Colonic mucosa (tissue), 4 donors: Measurements from ENCODE around the gene C1QC. TPM values are rescaled to one million over a fixed set of nuclear protein-coding genes. Genes with fewer than 3 reads are reported as not detected.

Experiments used
- DNase-seq: peaks from one replicate; pipeline ENCODE4 v3.0.0-alpha.2; 2020
- H3K27ac ChIP-seq: fragments of 200-600 bp; one replicate; pipeline ENCODE4 v1.8.0; 2021
- H3K27me3 ChIP-seq: fragments of 200-600 bp; one replicate; pipeline ENCODE4 v1.8.0; 2021
- H3K36me3 ChIP-seq: fragments of 200-600 bp; one replicate; pipeline ENCODE4 v1.8.0; 2021
- H3K4me1 ChIP-seq: fragments of 200-600 bp; one replicate; pipeline ENCODE4 v1.8.0; 2021; ENCODE audit warnings: mild to moderate bottlenecking
- H3K4me3 ChIP-seq: fragments of 200-600 bp; one replicate; pipeline ENCODE4 v1.8.0; 2021
- H3K9ac ChIP-seq, 2 donors: one replicate each; pipeline ENCODE4 v1.7.0; 2013; ENCODE audit warnings: control low read depth in 2 of 2, low read depth in 2 of 2, low read length in 2 of 2
- H3K9me3 ChIP-seq: fragments of 200-600 bp; one replicate; pipeline ENCODE4 v1.8.0; 2021
- CTCF ChIP-seq: fragments of 200-600 bp; IDR thresholded peaks from one replicate; pipeline ENCODE4 v1.8.0; 2022; ENCODE audit warnings: antibody characterized with exemption, mild to moderate bottlenecking
- intact Hi-C: fragments of 100-400 bp; cut with DNase I; formaldehyde crosslinking; loops from one replicate; pipeline ENCODE4 v1.14.1; 2022
- total RNA-seq, 2 donors: library from RNA; stranded (reverse); fragmentation: NEBNext Ultra II Directional in 1 of 2; extraction: Animal tissue kit (Norgen Biotek cat#: 25700) in 1 of 2; gene quantifications; one replicate each; pipeline ENCODE4 v1.2.1, GENCODE V29; 2021
- donor health status: healthy.
- donor health status: DM: no; HTN: no; CAD: no.
- donor health status: DM: no; HTN: no; CAD: no.

C1QC gene
- total RNA-seq, 2 donors from 2014 or later, result 45.4 to 80.9 TPM

- intact Hi-C loops, result no loop called here
- no peak for TF ChIP-seq CTCF
- Histone ChIP-seq H3K27me3 (no peaks in the 10 kb centered on the region), H3K27ac (peak overlapping the region; percentile 17), H3K36me3 (no peaks in the 10 kb centered on the region), H3K9ac (no peak overlapping the region), H3K4me3 (no peak overlapping the region), H3K9me3 (no peaks in the 10 kb centered on the region), H3K4me1 (no peaks in the 10 kb centered on the region)
- DNase-seq, result no peak
These were observed 4.1 kb upstream of the C1QC start for GRCh38 chr1:22639286-22639685.

- TF ChIP-seq CTCF, result no peak
- no peaks in the 10 kb centered on the region for H3K36me3 ChIP-seq
- intact Hi-C loops, result loop anchor here (1.0 to 10.0 kb wide), 2 partner anchors 221 to 506 kb away; no protein-coding TSS in a partner anchor
- H3K4me1 ChIP-seq, result no peaks in the 10 kb centered on the region
- H3K27ac ChIP-seq, result no peak overlapping the region
- no peak overlapping the region for H3K4me3 ChIP-seq
- DNase-seq, result no peak
- H3K27me3 ChIP-seq, result no peaks in the 10 kb centered on the region
- H3K9me3 ChIP-seq, result no peaks in the 10 kb centered on the region
- H3K9ac ChIP-seq, result no peak overlapping the region
These were observed 2.2 kb upstream of the C1QC start for GRCh38 chr1:22641247-22641646.

- peak; percentile 90 for TF ChIP-seq CTCF
- Histone ChIP-seq H3K27ac (no peak overlapping the region), H3K27me3 (no peaks in the 10 kb centered on the region), H3K9me3 (no peaks in the 10 kb centered on the region), H3K36me3 (no peaks in the 10 kb centered on the region), H3K9ac (no peak overlapping the region), H3K4me1 (no peaks in the 10 kb centered on the region), H3K4me3 (no peak overlapping the region)
- intact Hi-C loops, result loop anchor here (1.0 to 10.0 kb wide), 2 partner anchors 222 to 507 kb away; no protein-coding TSS in a partner anchor
- peak; percentile 83 for DNase-seq
These were observed 1.4 kb upstream of the C1QC start for GRCh38 chr1:22641906-22642636.

GRCh38 chr1:22643928-22644327, 495 bp downstream of the C1QC start:
- Histone ChIP-seq H3K27ac (no peak overlapping the region), H3K9me3 (no peaks in the 10 kb centered on the region), H3K36me3 (no peaks in the 10 kb centered on the region), H3K4me1 (no peaks in the 10 kb centered on the region), H3K9ac (no peak overlapping the region), H3K4me3 (peak overlapping the region; percentile 17), H3K27me3 (no peaks in the 10 kb centered on the region)
- DNase-seq, result no peak
- no peak for TF ChIP-seq CTCF
- intact Hi-C loops, result loop anchor here (10.0 kb wide), 1 partner anchor 509 kb away; no protein-coding TSS in a partner anchor

- no peaks in the 10 kb centered on the region for H3K36me3 ChIP-seq
- no peak overlapping the region for H3K27ac ChIP-seq
- TF ChIP-seq CTCF, result no peak
- peak overlapping the region in 1 of 2 donors; percentile 17 for H3K9ac ChIP-seq
- H3K9me3 ChIP-seq, result no peaks in the 10 kb centered on the region
- H3K27me3 ChIP-seq, result no peaks in the 10 kb centered on the region
- H3K4me1 ChIP-seq, result no peaks in the 10 kb centered on the region
- no peak overlapping the region for H3K4me3 ChIP-seq
- DNase-seq, result no peak
- intact Hi-C loops, result loop anchor here (10.0 kb wide), 1 partner anchor 511 kb away; no protein-coding TSS in a partner anchor
These were observed 2.5 kb downstream of the C1QC start for GRCh38 chr1:22645931-22646330.
